GM12801 (cell line): ENCODE results near the gene ARAP2.

ENCODE experiments used
- TF ChIP-seq, protein P1 (sequence below): IDR thresholded peaks from one replicate; pipeline ENCODE4 v1.5.1; 2011; ENCODE audit warnings: control low read depth; ENCODE audit not compliant: insufficient read length; ENCODE audit errors: extremely low read depth

The ARAP2 gene

DNA sequence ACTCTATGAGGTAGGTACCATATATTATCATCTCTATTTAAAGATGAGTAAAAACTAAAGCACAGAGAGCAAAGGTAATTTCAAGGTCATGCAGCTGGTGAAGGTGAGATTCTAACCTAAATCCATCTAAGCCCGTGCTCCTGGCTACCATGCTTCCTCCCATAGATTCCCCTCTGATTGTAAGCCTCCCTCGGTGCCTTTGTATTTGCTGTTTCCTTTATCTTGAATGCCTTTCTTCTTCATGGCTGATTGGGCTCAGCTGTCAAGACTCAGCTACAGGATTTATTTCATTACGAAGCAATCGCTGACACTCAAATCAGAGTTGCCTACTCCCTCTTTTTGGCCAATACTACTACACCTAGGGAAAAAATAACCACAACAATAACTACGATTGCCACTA, 217.1 kb downstream of the ARAP2 start:
- TF ChIP-seq, protein P1, sequence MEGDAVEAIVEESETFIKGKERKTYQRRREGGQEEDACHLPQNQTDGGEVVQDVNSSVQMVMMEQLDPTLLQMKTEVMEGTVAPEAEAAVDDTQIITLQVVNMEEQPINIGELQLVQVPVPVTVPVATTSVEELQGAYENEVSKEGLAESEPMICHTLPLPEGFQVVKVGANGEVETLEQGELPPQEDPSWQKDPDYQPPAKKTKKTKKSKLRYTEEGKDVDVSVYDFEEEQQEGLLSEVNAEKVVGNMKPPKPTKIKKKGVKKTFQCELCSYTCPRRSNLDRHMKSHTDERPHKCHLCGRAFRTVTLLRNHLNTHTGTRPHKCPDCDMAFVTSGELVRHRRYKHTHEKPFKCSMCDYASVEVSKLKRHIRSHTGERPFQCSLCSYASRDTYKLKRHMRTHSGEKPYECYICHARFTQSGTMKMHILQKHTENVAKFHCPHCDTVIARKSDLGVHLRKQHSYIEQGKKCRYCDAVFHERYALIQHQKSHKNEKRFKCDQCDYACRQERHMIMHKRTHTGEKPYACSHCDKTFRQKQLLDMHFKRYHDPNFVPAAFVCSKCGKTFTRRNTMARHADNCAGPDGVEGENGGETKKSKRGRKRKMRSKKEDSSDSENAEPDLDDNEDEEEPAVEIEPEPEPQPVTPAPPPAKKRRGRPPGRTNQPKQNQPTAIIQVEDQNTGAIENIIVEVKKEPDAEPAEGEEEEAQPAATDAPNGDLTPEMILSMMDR, result no peak

DNA sequence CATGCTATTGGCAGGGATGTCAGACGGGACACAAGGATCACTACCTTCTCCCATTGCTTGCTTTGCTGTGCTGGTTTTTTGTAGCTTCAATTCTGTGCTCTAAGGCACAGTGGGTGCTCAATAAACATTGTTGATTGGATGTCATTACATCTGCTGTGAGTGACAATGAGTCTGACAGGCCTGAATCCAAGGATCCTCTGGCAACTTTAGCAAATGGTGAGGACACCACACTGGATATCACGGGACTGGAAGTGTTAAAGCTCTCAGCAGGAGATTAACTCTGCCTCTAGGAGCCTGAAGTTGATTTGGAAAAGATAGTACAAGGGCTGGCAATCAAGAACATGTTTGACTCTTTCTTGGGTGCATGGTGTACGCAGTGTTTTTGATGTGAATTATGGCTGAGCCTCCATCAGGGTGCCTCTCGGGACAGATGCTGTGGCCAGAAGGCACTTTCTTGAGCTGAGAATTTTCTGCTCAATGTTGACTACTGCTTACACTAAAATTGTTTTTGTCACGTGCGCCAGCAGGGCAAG, 217.9 kb downstream of the ARAP2 start:
- TF ChIP-seq, protein P1, result no peak

DNA sequence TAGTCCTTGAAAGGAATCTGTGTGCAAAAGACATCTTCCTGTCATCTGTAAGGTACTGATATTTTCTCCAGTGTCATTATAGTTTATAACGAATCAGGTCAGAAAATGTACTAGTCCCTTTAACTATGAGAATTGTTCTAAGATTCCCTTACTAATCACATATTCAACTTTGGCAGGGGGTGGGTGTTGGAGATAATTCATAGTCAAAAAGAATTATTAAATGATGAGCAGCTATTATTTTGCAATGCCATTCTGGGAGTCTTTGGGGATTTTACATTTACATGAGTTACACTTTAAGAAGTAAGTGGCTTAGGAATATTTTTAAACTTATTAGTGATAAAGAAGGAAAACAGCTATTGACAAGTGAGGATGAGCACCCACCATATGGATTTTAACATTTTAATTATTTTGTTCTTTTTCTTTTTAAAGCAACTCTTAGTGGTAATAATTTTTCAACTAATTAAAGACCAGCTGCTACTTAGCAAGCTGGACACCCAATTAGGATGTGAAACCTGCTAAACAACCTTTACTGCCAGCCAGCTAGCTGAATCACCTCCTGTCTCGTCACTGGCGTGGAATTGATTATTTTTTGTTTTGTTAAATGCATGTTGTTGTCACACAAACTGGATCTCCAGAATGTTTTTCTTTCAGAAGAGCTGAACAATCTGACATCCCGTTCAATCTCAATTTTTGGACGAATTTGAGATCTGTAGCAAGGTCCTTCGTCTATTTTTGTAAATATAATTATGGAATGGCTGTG, 219.2 kb downstream of the ARAP2 start:
- TF ChIP-seq, protein P1, result no peak

DNA sequence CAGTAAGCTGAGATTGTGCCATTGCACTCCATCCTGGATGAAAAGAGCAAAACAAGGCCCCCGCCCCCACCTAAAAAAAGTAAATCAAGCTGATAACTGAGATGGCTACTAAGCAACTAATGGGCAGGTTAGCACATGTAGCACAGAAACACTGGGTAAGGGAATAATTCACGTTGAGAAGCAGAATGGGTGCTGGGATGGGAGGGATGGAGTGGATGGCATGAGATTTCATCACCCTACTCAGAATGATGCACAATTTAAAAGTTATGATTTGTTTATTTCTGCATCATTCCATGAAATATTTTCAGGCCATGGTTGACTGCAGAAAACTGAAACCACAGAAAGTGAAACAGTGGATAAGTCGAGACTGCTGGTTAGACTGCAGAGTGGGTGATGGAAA, 224.0 kb downstream of the ARAP2 start:
- TF ChIP-seq, protein P1, result no peak
